Skeletal muscle satellite cell (primary cell): Measurements from ENCODE around the gene ZFP42.

Experiments
- H3K27me3 ChIP-seq: 2 replicates; pipeline ENCODE4 v1.7.0; 2013; ENCODE audit warnings: low read length; ENCODE audit not compliant: control insufficient read depth, insufficient read depth
- H3K36me3 ChIP-seq: 2 replicates; pipeline ENCODE4 v1.7.0; 2013; ENCODE audit warnings: mild to moderate bottlenecking, control low read depth, low read length; ENCODE audit not compliant: insufficient read depth
- H3K4me1 ChIP-seq: 2 replicates; pipeline ENCODE4 v1.7.0; 2013; ENCODE audit warnings: low read length; ENCODE audit not compliant: control insufficient read depth, insufficient read depth
- H3K4me2 ChIP-seq: 2 replicates; pipeline ENCODE4 v1.7.0; 2013; ENCODE audit warnings: mild to moderate bottlenecking, low read length
- H3K4me3 ChIP-seq: 2 replicates; pipeline ENCODE4 v1.7.0; 2013; ENCODE audit warnings: low read length
- H3K9ac ChIP-seq: 2 replicates; pipeline ENCODE4 v1.7.0; 2013; ENCODE audit warnings: mild to moderate bottlenecking, low read depth, low read length, moderate library complexity
- H3K9me3 ChIP-seq: replicated peaks from 2 replicates; pipeline ENCODE4 v1.7.0; 2013; ENCODE audit warnings: mild to moderate bottlenecking, control low read depth, low read length

Gene ZFP42

GRCh38 chr4:187999406-187999932 is 3.9 kb downstream of the ZFP42 start:
- Histone ChIP-seq H3K9ac (no peak overlapping the region), H3K27me3 (no peaks in the 10 kb centered on the region), H3K4me3 (no peak overlapping the region), H3K9me3 (no peaks in the 10 kb centered on the region), H3K36me3 (no peaks in the 10 kb centered on the region), H3K4me1 (no peaks in the 10 kb centered on the region), H3K4me2 (no peak overlapping the region)

- no peaks in the 10 kb centered on the region for H3K4me1 ChIP-seq
- no peaks in the 10 kb centered on the region for H3K27me3 ChIP-seq
- H3K9ac ChIP-seq, result no peak overlapping the region
- no peak overlapping the region for H3K4me2 ChIP-seq
- H3K36me3 ChIP-seq, result no peaks in the 10 kb centered on the region
- no peaks in the 10 kb centered on the region for H3K9me3 ChIP-seq
- no peak overlapping the region for H3K4me3 ChIP-seq
Measured at GRCh38 chr4:188002323-188002722, 6.8 kb downstream of the ZFP42 start.

GRCh38 chr4:188002751-188003150 is 7.2 kb downstream of the ZFP42 start:
- Histone ChIP-seq H3K4me1 (no peaks in the 10 kb centered on the region), H3K9ac (no peak overlapping the region), H3K9me3 (no peaks in the 10 kb centered on the region), H3K4me3 (no peak overlapping the region), H3K36me3 (no peaks in the 10 kb centered on the region), H3K4me2 (no peak overlapping the region), H3K27me3 (no peaks in the 10 kb centered on the region)

- Histone ChIP-seq H3K4me2 (no peak overlapping the region), H3K9me3 (peaks cover 6% of the 10 kb centered on the region), H3K27me3 (no peaks in the 10 kb centered on the region), H3K9ac (no peak overlapping the region), H3K4me3 (no peak overlapping the region), H3K4me1 (no peaks in the 10 kb centered on the region), H3K36me3 (no peaks in the 10 kb centered on the region)
Measured at GRCh38 chr4:188005561-188005960, 10.0 kb downstream of the ZFP42 start.

- H3K9me3 ChIP-seq, result peaks cover 6% of the 10 kb centered on the region
- no peaks in the 10 kb centered on the region for H3K4me1 ChIP-seq
- H3K4me3 ChIP-seq, result no peak overlapping the region
- H3K4me2 ChIP-seq, result no peak overlapping the region
- H3K36me3 ChIP-seq, result no peaks in the 10 kb centered on the region
- H3K9ac ChIP-seq, result no peak overlapping the region
- no peaks in the 10 kb centered on the region for H3K27me3 ChIP-seq
Measured at GRCh38 chr4:188006285-188006848, 10.8 kb downstream of the ZFP42 start.

GRCh38 chr4:188008377-188008776 is 12.8 kb downstream of the ZFP42 start:
- Histone ChIP-seq H3K4me3 (no peak overlapping the region), H3K4me1 (no peaks in the 10 kb centered on the region), H3K9me3 (peaks cover 6% of the 10 kb centered on the region), H3K4me2 (no peak overlapping the region), H3K27me3 (no peaks in the 10 kb centered on the region), H3K9ac (no peak overlapping the region), H3K36me3 (no peaks in the 10 kb centered on the region)

GRCh38 chr4:188012426-188012945 is 16.9 kb downstream of the ZFP42 start:
- H3K4me3 ChIP-seq, result no peak overlapping the region

GRCh38 chr4:188015025-188015940 is 19.7 kb downstream of the ZFP42 start:
- no peaks in the 10 kb centered on the region for H3K27me3 ChIP-seq
- no peaks in the 10 kb centered on the region for H3K9me3 ChIP-seq
- H3K4me2 ChIP-seq, result no peak overlapping the region
- peak overlapping the region; percentile 31 for H3K9ac ChIP-seq
- no peak overlapping the region for H3K4me3 ChIP-seq
- H3K36me3 ChIP-seq, result no peaks in the 10 kb centered on the region
- peaks cover 5% of the 10 kb centered on the region for H3K4me1 ChIP-seq

More at GRCh38 chr4:188012426-188012945, 16.9 kb downstream of the ZFP42 start:
- no peaks in the 10 kb centered on the region for H3K27me3 ChIP-seq
- H3K4me2 ChIP-seq, result no peak overlapping the region
- H3K36me3 ChIP-seq, result no peaks in the 10 kb centered on the region
- peaks cover 5% of the 10 kb centered on the region for H3K4me1 ChIP-seq
- peaks cover 6% of the 10 kb centered on the region for H3K9me3 ChIP-seq
- H3K9ac ChIP-seq, result no peak overlapping the region

GRCh38 chr4:188016754-188017153 is 21.2 kb downstream of the ZFP42 start:
- Histone ChIP-seq H3K36me3 (no peaks in the 10 kb centered on the region), H3K27me3 (no peaks in the 10 kb centered on the region), H3K9me3 (no peaks in the 10 kb centered on the region), H3K4me2 (no peak overlapping the region), H3K4me3 (no peak overlapping the region), H3K9ac (no peak overlapping the region), H3K4me1 (peaks cover 5% of the 10 kb centered on the region)

GRCh38 chr4:188018262-188018661 is 22.7 kb downstream of the ZFP42 start:
- Histone ChIP-seq H3K9me3 (peaks cover 5% of the 10 kb centered on the region), H3K27me3 (no peaks in the 10 kb centered on the region), H3K36me3 (no peaks in the 10 kb centered on the region), H3K4me2 (no peak overlapping the region), H3K4me1 (peaks cover 5% of the 10 kb centered on the region), H3K4me3 (no peak overlapping the region), H3K9ac (no peak overlapping the region)

GRCh38 chr4:188021548-188022249 is 26.1 kb downstream of the ZFP42 start:
- H3K4me3 ChIP-seq, result no peak overlapping the region
- no peak overlapping the region for H3K9ac ChIP-seq
- H3K4me1 ChIP-seq, result no peaks in the 10 kb centered on the region
- no peaks in the 10 kb centered on the region for H3K27me3 ChIP-seq
- H3K9me3 ChIP-seq, result peaks cover 5% of the 10 kb centered on the region
- H3K4me2 ChIP-seq, result no peak overlapping the region
- no peaks in the 10 kb centered on the region for H3K36me3 ChIP-seq
